H1 (cell line): ENCODE results near the gene NR2C2. TPM values are rescaled to one million over a fixed set of nuclear protein-coding genes. Genes with fewer than 3 reads are reported as not detected.

Experiments
- CTCF ChIA-PET: fragments of 300-600 bp; sonication (Branson Sonifier 250); formaldehyde crosslinking; loops from one replicate; lab custom pipeline; 2021; ENCODE audit not compliant: partially characterized antibody; lab: Charles Lee
- POLR2A ChIA-PET: fragments of 300-600 bp; sonication (Branson Sonifier 250); formaldehyde crosslinking; loops from one replicate; lab custom pipeline; 2021; ENCODE audit warnings: inconsistent platforms; ENCODE audit not compliant: partially characterized antibody; lab: Charles Lee
- DNase-seq, 2 experiments: peaks; one replicate each; pipeline versions ENCODE4 v3.0.0 to v3.0.0-alpha.2; 2010 to 2022; ENCODE audit warnings: low spot score in 2 of 2, low read depth in 1 of 2, mixed read lengths in 1 of 2
- FAIRE-seq: peaks from 2 replicates; lab custom pipeline; 2011; peaks lifted over from hg19 to GRCh38; lab: Jason Lieb, UNC
- H2AFZ ChIP-seq: 2 replicates; pipeline ENCODE4 v1.8.1; 2012; ENCODE audit warnings: low read length, inconsistent platforms
- H2AK5ac ChIP-seq: 2 replicates; pipeline ENCODE4 v1.6.1; 2013; ENCODE audit warnings: low read depth, low read length
- H2BK120ac ChIP-seq: replicated peaks from 2 replicates; pipeline ENCODE3; 2013; ENCODE audit warnings: low read depth, low read length, inconsistent platforms
- H2BK12ac ChIP-seq: 2 replicates; pipeline ENCODE4 v1.6.1; 2013; ENCODE audit warnings: low read depth, low read length
- H2BK15ac ChIP-seq: 2 replicates; pipeline ENCODE4 v1.6.1; 2013; ENCODE audit warnings: low read length
- H2BK20ac ChIP-seq: 2 replicates; pipeline ENCODE4 v1.6.1; 2013; ENCODE audit warnings: low read length
- H2BK5ac ChIP-seq: 2 replicates; pipeline ENCODE4 v1.6.1; 2013; ENCODE audit warnings: low read depth, low read length
- H3K14ac ChIP-seq: 2 replicates; pipeline ENCODE4 v1.6.1; 2013; ENCODE audit warnings: inconsistent platforms; ENCODE audit not compliant: insufficient read length
- H3K18ac ChIP-seq: 2 replicates; pipeline ENCODE4 v1.6.1; 2013; ENCODE audit warnings: low read length; ENCODE audit errors: extremely low read depth
- H3K23ac ChIP-seq: 2 replicates; pipeline ENCODE4 v1.6.1; 2013; ENCODE audit warnings: inconsistent platforms; ENCODE audit not compliant: insufficient read length
- H3K23me2 ChIP-seq: 2 replicates; pipeline ENCODE4 v1.6.1; 2013; ENCODE audit warnings: low read depth, low read length
- H3K27ac ChIP-seq: 2 replicates; pipeline ENCODE4 v1.6.1; 2011; ENCODE audit warnings: low read depth, low read length, inconsistent platforms
- H3K27me3 ChIP-seq, 4 experiments: replicated peaks in 1 of 4; 1 replicate in 1 of 4; 2 replicates in 3 of 4; pipeline versions ENCODE4 v1.6.1 to v1.8.1; 2011 to 2013; ENCODE audit warnings: low read length in 3 of 4, mild to moderate bottlenecking in 3 of 4, inconsistent platforms in 2 of 4, mixed read lengths in 2 of 4, moderate library complexity in 1 of 4; ENCODE audit not compliant: control insufficient read depth in 3 of 4, insufficient read depth in 3 of 4; ENCODE audit errors: extremely low read depth in 1 of 4
- H3K36me3 ChIP-seq, 4 experiments: 2 replicates each; pipeline versions ENCODE4 v1.6.1 to v1.8.1; 2011 to 2013; ENCODE audit warnings: mild to moderate bottlenecking in 4 of 4, low read length in 3 of 4, moderate library complexity in 2 of 4, control low read depth in 1 of 4, inconsistent platforms in 1 of 4; ENCODE audit not compliant: insufficient read depth in 4 of 4, control insufficient read depth in 2 of 4
- H3K4ac ChIP-seq: replicated peaks from 2 replicates; pipeline ENCODE3; 2013; ENCODE audit warnings: low read length, low read depth, mixed read lengths, inconsistent platforms; ENCODE audit not compliant: insufficient read length
- H3K4me1 ChIP-seq, 4 experiments: replicated peaks in 1 of 4; 1 replicate in 1 of 4; 2 replicates in 3 of 4; pipeline versions ENCODE4 v1.6.1 to v1.8.1; 2011 to 2013; ENCODE audit warnings: low read length in 3 of 4, inconsistent platforms in 2 of 4, mixed read lengths in 1 of 4; ENCODE audit not compliant: insufficient read depth in 4 of 4, control insufficient read depth in 3 of 4
- H3K4me2 ChIP-seq, 2 experiments: 2 replicates each; pipeline versions ENCODE4 v1.6.1 to v1.8.1; 2011 to 2013; ENCODE audit warnings: low read depth in 2 of 2, low read length in 2 of 2, control low read depth in 1 of 2, inconsistent platforms in 1 of 2, mild to moderate bottlenecking in 1 of 2; ENCODE audit not compliant: insufficient read depth in 1 of 2
- H3K4me3 ChIP-seq, 4 experiments: fragments of 200-600, 300-600 bp in 1 of 4; sonication (generic), shearing (Covaris generic), sonication (Bioruptor Twin) in 1 of 4; 2 replicates each; pipeline versions ENCODE4 v1.5.1 to v1.8.1; 2011 to 2016; ENCODE audit warnings: low read length in 4 of 4, low read depth in 3 of 4, control low read depth in 2 of 4, inconsistent platforms in 2 of 4, mild to moderate bottlenecking in 2 of 4, mixed read lengths in 1 of 4, moderate library complexity in 1 of 4; ENCODE audit not compliant: insufficient read depth in 2 of 4; ENCODE audit errors: extremely low read depth in 1 of 4
- H3K56ac ChIP-seq: replicated peaks from 2 replicates; pipeline ENCODE3; 2013; ENCODE audit warnings: low read depth, mild to moderate bottlenecking, mixed read lengths, low read length, inconsistent platforms; ENCODE audit not compliant: insufficient read length
- H3K79me1 ChIP-seq: 2 replicates; pipeline ENCODE4 v1.6.1; 2013; ENCODE audit warnings: low read depth, low read length, control low read depth
- H3K79me2 ChIP-seq, 2 experiments: 2 replicates each; pipeline versions ENCODE4 v1.6.1 to v1.8.1; 2012 to 2013; ENCODE audit warnings: low read length in 2 of 2, mild to moderate bottlenecking in 2 of 2, inconsistent platforms in 1 of 2; ENCODE audit not compliant: insufficient read depth in 2 of 2, control insufficient read depth in 1 of 2
- H3K9ac ChIP-seq, 4 experiments: replicated peaks in 1 of 4; 1 replicate in 1 of 4; 2 replicates in 3 of 4; pipeline versions ENCODE4 v1.6.1 to v1.8.1; 2011 to 2013; ENCODE audit warnings: low read depth in 3 of 4, low read length in 3 of 4, control low read depth in 2 of 4, mild to moderate bottlenecking in 2 of 4, moderate library complexity in 2 of 4, inconsistent platforms in 1 of 4; ENCODE audit errors: extremely low read depth in 1 of 4
- H3K9me3 ChIP-seq, 2 experiments: 2 replicates each; pipeline versions ENCODE4 v1.6.1 to v1.8.1; 2012 to 2013; ENCODE audit warnings: mild to moderate bottlenecking in 2 of 2, moderate library complexity in 2 of 2, control low read depth in 1 of 2, inconsistent platforms in 1 of 2, low read depth in 1 of 2, low read length in 1 of 2, mixed read lengths in 1 of 2; ENCODE audit not compliant: insufficient read depth in 2 of 2
- H4K20me1 ChIP-seq, 2 experiments: replicated peaks in 1 of 2; 2 replicates each; pipeline versions ENCODE3 to v1.8.1; 2011 to 2013; ENCODE audit warnings: inconsistent platforms in 2 of 2, low read length in 2 of 2, mild to moderate bottlenecking in 1 of 2; ENCODE audit not compliant: insufficient read depth in 2 of 2, control insufficient read depth in 1 of 2
- H4K5ac ChIP-seq: 2 replicates; pipeline ENCODE4 v1.6.1; 2013; ENCODE audit warnings: low read length, low read depth, mixed read lengths, inconsistent platforms; ENCODE audit not compliant: insufficient read length
- H4K8ac ChIP-seq: 2 replicates; pipeline ENCODE4 v1.8.0; 2013; ENCODE audit warnings: mild to moderate bottlenecking, moderate library complexity, low read length, inconsistent platforms; ENCODE audit not compliant: insufficient read depth; ENCODE audit errors: extremely low read depth
- H4K91ac ChIP-seq: replicated peaks from 2 replicates; pipeline ENCODE3; 2013; ENCODE audit warnings: low read length, mixed read lengths, inconsistent platforms; ENCODE audit not compliant: insufficient read length
- MAFK ChIP-seq: IDR thresholded peaks from 2 replicates; pipeline ENCODE4 v1.6.1; 2012; ENCODE audit warnings: low read depth, mild to moderate bottlenecking, improper control_type of control experiment, low read length
- WGBS, 2 experiments: shearing (Covaris generic) in 1 of 2; methylation state at CpG; one replicate each; pipeline versions ENCODE4 v1.1.6 to v1.1.7; 2013 to 2015; ENCODE audit warnings: low lambda C conversion rate in 2 of 2, mixed read lengths in 2 of 2, inconsistent platforms in 1 of 2, low coverage in 1 of 2, missing lambda C conversion rate in 1 of 2; ENCODE audit not compliant: insufficient replicate concordance in 2 of 2, insufficient coverage in 1 of 2, insufficient read length in 1 of 2; ENCODE audit errors: extremely low coverage in 1 of 2, missing lambda C conversion rate in 1 of 2; 5-methylcytosine and 5-hydroxymethylcytosine counted together
- polyA plus RNA-seq, 7 experiments: library from polyadenylated mRNA; depleted of rRNA in 3 of 7; stranded (reverse) in 5 of 7; unstranded in 2 of 7; fragments of >200 nt in 5 of 7; fragments of 200-250 nt in 2 of 7; gene quantifications; 1 replicate in 5 of 7; 2 replicates in 1 of 7; 4 replicates in 1 of 7; pipeline versions ENCODE4 v1.2.1 to v1.2.3, GENCODE V29; 2011 to 2013; ENCODE audit warnings: missing spikeins in 2 of 7, mixed read lengths in 2 of 7
- total RNA-seq: library from RNA; stranded (reverse); fragmentation: NEBNext Ultra II Directional; extraction: Animal tissue kit (Norgen Biotek cat#: 25700); gene quantifications from 2 replicates; pipeline ENCODE4 v1.2.1, GENCODE V29; 2021

NR2C2 gene
- total and polyA plus RNA-seq, 2 of the 8 experiments (the other 6 are each of a cell fraction or from before 2014, with no cell fraction given): 16.6 to 44.4 TPM

GRCh38 chr3:15053541-15053940 lies 106.2 kb downstream of the NR2C2 start:
- Histone ChIP-seq H3K9me3 (no peaks in the 10 kb centered on the region), H3K79me2 (peaks cover 3 to 56% of the 10 kb centered on the region in 2 experiments; a peak in 3 of 4 replicates), H3K4me3 (no peak overlapping the region), H2AFZ (no peak overlapping the region), H3K4me2 (no peak overlapping the region), H3K9ac (no peak overlapping the region), H4K5ac (no peak overlapping the region), H2AK5ac (no peak overlapping the region), H2BK15ac (no peak overlapping the region), H3K4ac (no peak overlapping the region), H2BK20ac (no peak overlapping the region), H2BK5ac (no peak overlapping the region), H4K20me1 (peaks cover 23 to 27% of the 10 kb centered on the region in 2 experiments), H3K36me3 (peaks cover 9 to 49% (median 25%) of the 10 kb centered on the region in 4 experiments), H3K79me1 (peaks cover 4% of the 10 kb centered on the region; the same call in 1 of the 2 replicates), H2BK12ac (no peak overlapping the region), H4K8ac (no peak overlapping the region), H3K27ac (no peak overlapping the region), H4K91ac (no peak overlapping the region), H3K27me3 (no peaks in the 10 kb centered on the region), H3K14ac (no peak overlapping the region), H3K18ac (no peak overlapping the region), H3K23me2 (no peaks in the 10 kb centered on the region), H3K56ac (no peak overlapping the region), H2BK120ac (no peak overlapping the region), H3K23ac (no peak overlapping the region), H3K4me1 (peaks cover 0 to 2% (median 0%) of the 10 kb centered on the region in 4 experiments; a peak in 3 of 7 replicates)
- ChIA-PET POLR2A (interaction anchor here (3.5 kb wide), 1 partner anchor 11 kb away, joined by 17 read pairs; the partner anchor contains the start of gene MRPS25), CTCF (interaction anchor here (1.5 kb wide), 1 partner anchor 15 kb away, joined by 6 read pairs; no protein-coding TSS in a partner anchor)
- 88% methylated on average over 4 of the region's 4 CpGs; no CpG with 5 or more reads in 1 of the 2 experiments for WGBS, 2 experiments
- no peak for FAIRE-seq
- no peak for DNase-seq
- no peak for TF ChIP-seq MAFK
